Calu3 (cell line): ENCODE data around the gene PLB1. TPM values are rescaled to one million over a fixed set of nuclear protein-coding genes. Genes with fewer than 3 reads are reported as not detected.

Source experiments
- BruUV-seq: library from RNA; stranded (reverse); fragments of 400-500 nt; replicated peaks from 2 replicates; lab custom pipeline; 2021; lab: Mats Ljungman, UMichigan
- CTCF ChIA-PET: fragments of 300-600 bp; sonication (Branson Sonifier 250); formaldehyde crosslinking; loops from one replicate; lab custom pipeline; 2022; ENCODE audit warnings: antibody characterized with exemption; lab: Charles Lee
- DNase-seq: peaks from one replicate; pipeline ENCODE4 v3.0.0; 2022
- H3K27ac Mint-ChIP-seq: one replicate; pipeline ENCODE4 v1.8.0; 2022; ENCODE audit warnings: mixed read lengths; ENCODE audit not compliant: unreplicated experiment
- H3K27me3 Mint-ChIP-seq: one replicate; pipeline ENCODE4 v1.8.0; 2022; ENCODE audit warnings: mixed read lengths; ENCODE audit not compliant: unreplicated experiment
- H3K36me3 Mint-ChIP-seq: one replicate; pipeline ENCODE4 v1.8.0; 2022; ENCODE audit warnings: mild to moderate bottlenecking, moderate library complexity, mixed read lengths; ENCODE audit not compliant: insufficient read depth, unreplicated experiment
- H3K4me1 Mint-ChIP-seq: one replicate; pipeline ENCODE4 v1.8.0; 2022; ENCODE audit warnings: mild to moderate bottlenecking, low read depth, mixed read lengths; ENCODE audit not compliant: unreplicated experiment
- H3K4me3 Mint-ChIP-seq: one replicate; pipeline ENCODE4 v1.8.0; 2022; ENCODE audit warnings: mild to moderate bottlenecking, low read depth, moderate library complexity, mixed read lengths; ENCODE audit not compliant: unreplicated experiment
- H3K9me3 Mint-ChIP-seq: one replicate; pipeline ENCODE4 v1.8.0; 2022; ENCODE audit warnings: low read depth, mixed read lengths; ENCODE audit not compliant: unreplicated experiment
- intact Hi-C: fragments of 100-400 bp; cut with micrococcal nuclease; formaldehyde crosslinking; loops from one replicate; pipeline ENCODE4 v1.10.0; 2022; ENCODE audit not compliant: unreplicated experiment
- total RNA-seq: library from RNA; stranded (reverse); gene quantifications from 2 replicates; pipeline ENCODE4 v1.2.3, GENCODE V29; 2022
- TF ChIP-seq, protein P1 (sequence below): fragments of 200-600 bp; IDR thresholded peaks from one replicate; pipeline ENCODE4 v1.8.0; 2022; ENCODE audit warnings: antibody characterized with exemption; ENCODE audit not compliant: unreplicated experiment

Gene PLB1
- total RNA-seq, 1 experiment from 2014 or later = 1.6 TPM

- intact Hi-C loops = no loop called here
- Mint-ChIP-seq H3K4me1 (peaks cover 32% of the 10 kb centered on the region), H3K27ac (no peak overlapping the region), H3K4me3 (no peak overlapping the region), H3K27me3 (no peaks in the 10 kb centered on the region), H3K9me3 (no peaks in the 10 kb centered on the region), H3K36me3 (peaks cover 19% of the 10 kb centered on the region)
- CTCF ChIA-PET = interaction anchor here (1.2 kb wide), 1 partner anchor 8 kb away, joined by 4 read pairs; no protein-coding TSS in a partner anchor
- no peak for DNase-seq
- no TSS peak for BruUV-seq
- TF ChIP-seq, protein P1, sequence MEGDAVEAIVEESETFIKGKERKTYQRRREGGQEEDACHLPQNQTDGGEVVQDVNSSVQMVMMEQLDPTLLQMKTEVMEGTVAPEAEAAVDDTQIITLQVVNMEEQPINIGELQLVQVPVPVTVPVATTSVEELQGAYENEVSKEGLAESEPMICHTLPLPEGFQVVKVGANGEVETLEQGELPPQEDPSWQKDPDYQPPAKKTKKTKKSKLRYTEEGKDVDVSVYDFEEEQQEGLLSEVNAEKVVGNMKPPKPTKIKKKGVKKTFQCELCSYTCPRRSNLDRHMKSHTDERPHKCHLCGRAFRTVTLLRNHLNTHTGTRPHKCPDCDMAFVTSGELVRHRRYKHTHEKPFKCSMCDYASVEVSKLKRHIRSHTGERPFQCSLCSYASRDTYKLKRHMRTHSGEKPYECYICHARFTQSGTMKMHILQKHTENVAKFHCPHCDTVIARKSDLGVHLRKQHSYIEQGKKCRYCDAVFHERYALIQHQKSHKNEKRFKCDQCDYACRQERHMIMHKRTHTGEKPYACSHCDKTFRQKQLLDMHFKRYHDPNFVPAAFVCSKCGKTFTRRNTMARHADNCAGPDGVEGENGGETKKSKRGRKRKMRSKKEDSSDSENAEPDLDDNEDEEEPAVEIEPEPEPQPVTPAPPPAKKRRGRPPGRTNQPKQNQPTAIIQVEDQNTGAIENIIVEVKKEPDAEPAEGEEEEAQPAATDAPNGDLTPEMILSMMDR = no peak
Measured at GRCh38 chr2:28591711-28592335, 96.0 kb downstream of the PLB1 start.

- no peak for DNase-seq
- H3K4me1 Mint-ChIP-seq = peaks cover 36% of the 10 kb centered on the region
- BruUV-seq = no TSS peak
- H3K27ac Mint-ChIP-seq = no peak overlapping the region
- peaks cover 21% of the 10 kb centered on the region for H3K36me3 Mint-ChIP-seq
- H3K4me3 Mint-ChIP-seq = no peak overlapping the region
- CTCF ChIA-PET = interaction anchor here (1.2 kb wide), 1 partner anchor 9 kb away, joined by 4 read pairs; no protein-coding TSS in a partner anchor
- H3K9me3 Mint-ChIP-seq = no peaks in the 10 kb centered on the region
- intact Hi-C loops = no loop called here
- H3K27me3 Mint-ChIP-seq = no peaks in the 10 kb centered on the region
- TF ChIP-seq, protein P1 = no peak
Measured at GRCh38 chr2:28592481-28592880, 96.6 kb downstream of the PLB1 start.

DNA sequence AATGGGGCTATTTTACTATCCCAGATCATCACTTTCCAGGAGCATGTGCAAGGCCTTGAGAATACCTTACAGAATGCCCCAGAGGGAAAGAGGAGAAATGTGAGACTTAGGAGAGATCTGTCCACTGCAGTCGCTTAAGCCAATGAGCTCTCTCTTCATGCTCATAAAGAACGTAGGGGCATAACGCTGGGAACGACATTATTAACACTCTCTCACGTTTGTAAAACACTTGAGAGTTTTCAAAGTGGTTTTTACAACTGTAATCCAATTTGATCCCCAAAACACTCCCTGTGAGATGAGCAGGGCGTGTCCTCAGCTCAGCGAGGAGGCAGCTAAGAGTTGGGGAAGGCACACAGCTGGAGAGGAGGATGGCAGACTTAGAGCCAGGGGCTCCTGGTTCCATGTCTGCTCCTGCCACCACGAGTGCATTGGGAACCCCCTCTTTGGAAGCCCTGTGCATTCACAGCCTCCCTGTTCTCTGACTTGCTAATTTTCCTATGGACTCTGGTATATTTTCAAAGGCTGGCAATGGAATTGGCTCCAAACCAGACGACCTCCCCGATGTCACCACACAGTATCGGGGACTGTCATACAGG is 97.4 kb downstream of the PLB1 start:
- Mint-ChIP-seq H3K36me3 (peaks cover 21% of the 10 kb centered on the region), H3K4me3 (no peak overlapping the region), H3K4me1 (peaks cover 36% of the 10 kb centered on the region), H3K27ac (peak overlapping the region; percentile 98), H3K27me3 (no peaks in the 10 kb centered on the region), H3K9me3 (no peaks in the 10 kb centered on the region)
- CTCF ChIA-PET = interaction anchor here (1.2 to 3.5 kb wide), 6 partner anchors 9 to 160 kb away, joined by 3 to 33 read pairs (median 18); partner anchors contain the start of gene PPP1CB
- TF ChIP-seq, protein P1 = no peak
- BruUV-seq = no TSS peak
- DNase-seq = no peak
- intact Hi-C loops = no loop called here

DNA sequence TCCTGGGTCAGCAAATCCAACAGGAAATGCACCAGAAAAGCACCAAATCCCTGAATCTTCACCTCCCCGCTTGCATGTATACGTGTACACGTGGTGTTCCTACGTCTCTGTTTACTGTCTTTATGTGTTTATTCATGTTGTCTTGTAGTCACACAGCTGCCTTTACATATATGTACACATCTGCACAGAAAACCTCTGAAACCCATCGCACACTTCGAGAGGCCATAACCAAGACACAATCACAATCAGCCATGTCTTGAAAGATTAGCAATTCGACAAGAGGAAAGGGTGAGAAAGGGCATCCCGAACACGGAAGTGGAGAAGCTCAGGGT is 98.1 kb downstream of the PLB1 start:
- H3K4me3 Mint-ChIP-seq = peak overlapping the region; percentile 33
- BruUV-seq = no TSS peak
- CTCF ChIA-PET = interaction anchor here (0.6 to 3.5 kb wide), 24 partner anchors 10 to 912 kb away, joined by 3 to 33 read pairs (median 4); partner anchors contain the start of gene PPP1CB

More for the DNA sequence above, 98.1 kb downstream of the PLB1 start:
- DNase-seq = no peak
- H3K36me3 Mint-ChIP-seq = peaks cover 21% of the 10 kb centered on the region
- intact Hi-C loops = loop anchor here (1.0 to 2.0 kb wide), 2 partner anchors 59 to 159 kb away; no protein-coding TSS in a partner anchor
- H3K4me1 Mint-ChIP-seq = peaks cover 36% of the 10 kb centered on the region
- H3K9me3 Mint-ChIP-seq = no peaks in the 10 kb centered on the region
- TF ChIP-seq, protein P1 = no peak
- H3K27me3 Mint-ChIP-seq = no peaks in the 10 kb centered on the region
- peak overlapping the region; percentile 98 for H3K27ac Mint-ChIP-seq
